SK-N-SH (cell line): Measurements from ENCODE around the gene TMEM234.

ENCODE experiments used
- ELF1 ChIP-seq: IDR thresholded peaks from 2 replicates; pipeline ENCODE4 v1.4.0; 2012
- EP300 ChIP-seq, 2 experiments: IDR thresholded peaks; 2 replicates each; pipeline versions ENCODE4 v1.4.0 to v1.6.1; 2012; ENCODE audit warnings: borderline replicate concordance in 1 of 2, low read depth in 1 of 2, low read length in 1 of 2
- FOXJ3 ChIP-seq: sonication (generic); formaldehyde crosslinking; IDR thresholded peaks from 2 replicates; pipeline ENCODE4 v1.5.1; 2020; ENCODE audit warnings: mild to moderate bottlenecking, missing genetic modification reagents
- JUND ChIP-seq: IDR thresholded peaks from 2 replicates; pipeline ENCODE4 v1.4.0; 2012
- POLR2AphosphoS5 ChIP-seq: IDR thresholded peaks from 2 replicates; pipeline ENCODE4 v1.6.1; 2012; ENCODE audit warnings: low read depth, low read length
- RCOR1 ChIP-seq: fragments of 150-350 bp; IDR thresholded peaks from 2 replicates; pipeline ENCODE4 v1.6.1; 2017; ENCODE audit warnings: antibody characterized with exemption, low read length
- SIN3A ChIP-seq: IDR thresholded peaks from 2 replicates; pipeline ENCODE4 v1.6.1; 2012; ENCODE audit warnings: low read depth, mild to moderate bottlenecking, low read length, moderate library complexity, borderline replicate concordance
- TAF1 ChIP-seq: IDR thresholded peaks from 2 replicates; pipeline ENCODE4 v1.6.1; 2012; ENCODE audit warnings: low read depth, mild to moderate bottlenecking, low read length, moderate library complexity, borderline replicate concordance
- TF ChIP-seq, protein P1 (sequence below): IDR thresholded peaks from 2 replicates; pipeline ENCODE4 v1.4.0; 2012; ENCODE audit warnings: low read depth
- TF ChIP-seq, protein P2 (sequence below): fragments of 200-600 bp; sonication (generic); IDR thresholded peaks from 2 replicates; pipeline ENCODE4 v1.6.1; 2017; ENCODE audit warnings: antibody characterized with exemption, mild to moderate bottlenecking, moderate library complexity
- TF ChIP-seq, protein P3 (sequence below): fragments of 150-350 bp; IDR thresholded peaks from 2 replicates; pipeline ENCODE4 v1.6.1; 2017; ENCODE audit warnings: antibody characterized with exemption, low read length, low read depth, borderline replicate concordance
- TF ChIP-seq, protein P4 (sequence below): IDR thresholded peaks from 2 replicates; pipeline ENCODE4 v1.4.0; 2012; ENCODE audit warnings: low read depth, borderline replicate concordance
- TF ChIP-seq, protein P5 (sequence below): IDR thresholded peaks from 2 replicates; pipeline ENCODE4 v1.4.0; 2012; ENCODE audit warnings: low read depth, borderline replicate concordance

DNA sequence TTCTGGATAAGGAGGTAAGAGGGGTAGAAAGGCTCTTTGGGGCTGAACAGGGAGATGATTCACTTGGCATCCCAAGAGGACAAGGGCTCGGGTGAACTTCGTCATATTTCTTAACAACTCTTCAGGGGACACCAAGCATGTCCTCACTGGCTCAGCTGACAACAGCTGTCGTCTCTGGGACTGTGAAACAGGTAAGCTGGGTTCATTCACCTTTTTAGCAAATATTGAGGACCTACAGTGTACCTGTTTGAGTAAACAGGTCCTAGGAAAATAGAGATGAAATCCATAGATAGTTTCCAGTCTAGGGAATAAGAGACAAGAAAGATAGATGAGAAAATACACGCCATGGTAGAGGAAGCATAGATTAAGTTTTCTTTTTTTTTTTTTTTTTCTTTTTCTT lies 2.1 kb upstream of the TMEM234 start:
- TF ChIP-seq, protein P1, sequence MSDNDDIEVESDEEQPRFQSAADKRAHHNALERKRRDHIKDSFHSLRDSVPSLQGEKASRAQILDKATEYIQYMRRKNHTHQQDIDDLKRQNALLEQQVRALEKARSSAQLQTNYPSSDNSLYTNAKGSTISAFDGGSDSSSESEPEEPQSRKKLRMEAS, result no peak
- TF ChIP-seq, protein P2, sequence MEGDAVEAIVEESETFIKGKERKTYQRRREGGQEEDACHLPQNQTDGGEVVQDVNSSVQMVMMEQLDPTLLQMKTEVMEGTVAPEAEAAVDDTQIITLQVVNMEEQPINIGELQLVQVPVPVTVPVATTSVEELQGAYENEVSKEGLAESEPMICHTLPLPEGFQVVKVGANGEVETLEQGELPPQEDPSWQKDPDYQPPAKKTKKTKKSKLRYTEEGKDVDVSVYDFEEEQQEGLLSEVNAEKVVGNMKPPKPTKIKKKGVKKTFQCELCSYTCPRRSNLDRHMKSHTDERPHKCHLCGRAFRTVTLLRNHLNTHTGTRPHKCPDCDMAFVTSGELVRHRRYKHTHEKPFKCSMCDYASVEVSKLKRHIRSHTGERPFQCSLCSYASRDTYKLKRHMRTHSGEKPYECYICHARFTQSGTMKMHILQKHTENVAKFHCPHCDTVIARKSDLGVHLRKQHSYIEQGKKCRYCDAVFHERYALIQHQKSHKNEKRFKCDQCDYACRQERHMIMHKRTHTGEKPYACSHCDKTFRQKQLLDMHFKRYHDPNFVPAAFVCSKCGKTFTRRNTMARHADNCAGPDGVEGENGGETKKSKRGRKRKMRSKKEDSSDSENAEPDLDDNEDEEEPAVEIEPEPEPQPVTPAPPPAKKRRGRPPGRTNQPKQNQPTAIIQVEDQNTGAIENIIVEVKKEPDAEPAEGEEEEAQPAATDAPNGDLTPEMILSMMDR, result no peak
- TF ChIP-seq, protein P3, sequence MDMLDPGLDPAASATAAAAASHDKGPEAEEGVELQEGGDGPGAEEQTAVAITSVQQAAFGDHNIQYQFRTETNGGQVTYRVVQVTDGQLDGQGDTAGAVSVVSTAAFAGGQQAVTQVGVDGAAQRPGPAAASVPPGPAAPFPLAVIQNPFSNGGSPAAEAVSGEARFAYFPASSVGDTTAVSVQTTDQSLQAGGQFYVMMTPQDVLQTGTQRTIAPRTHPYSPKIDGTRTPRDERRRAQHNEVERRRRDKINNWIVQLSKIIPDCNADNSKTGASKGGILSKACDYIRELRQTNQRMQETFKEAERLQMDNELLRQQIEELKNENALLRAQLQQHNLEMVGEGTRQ, result no peak
- no peak for TF ChIP-seq FOXJ3 (CRISPR knock-in tag)
- TF ChIP-seq POLR2AphosphoS5, result no peak
- no peak for TF ChIP-seq ELF1
- no peak for TF ChIP-seq RCOR1
- no peak for TF ChIP-seq TAF1
- TF ChIP-seq SIN3A, result no peak
- TF ChIP-seq EP300 (IDR thresholded peaks at IDR 0.05; ENCODE audit: borderline replicate concordance in 1 of 2, low read depth in 1 of 2, low read length in 1 of 2), result no peak
- TF ChIP-seq, protein P4, sequence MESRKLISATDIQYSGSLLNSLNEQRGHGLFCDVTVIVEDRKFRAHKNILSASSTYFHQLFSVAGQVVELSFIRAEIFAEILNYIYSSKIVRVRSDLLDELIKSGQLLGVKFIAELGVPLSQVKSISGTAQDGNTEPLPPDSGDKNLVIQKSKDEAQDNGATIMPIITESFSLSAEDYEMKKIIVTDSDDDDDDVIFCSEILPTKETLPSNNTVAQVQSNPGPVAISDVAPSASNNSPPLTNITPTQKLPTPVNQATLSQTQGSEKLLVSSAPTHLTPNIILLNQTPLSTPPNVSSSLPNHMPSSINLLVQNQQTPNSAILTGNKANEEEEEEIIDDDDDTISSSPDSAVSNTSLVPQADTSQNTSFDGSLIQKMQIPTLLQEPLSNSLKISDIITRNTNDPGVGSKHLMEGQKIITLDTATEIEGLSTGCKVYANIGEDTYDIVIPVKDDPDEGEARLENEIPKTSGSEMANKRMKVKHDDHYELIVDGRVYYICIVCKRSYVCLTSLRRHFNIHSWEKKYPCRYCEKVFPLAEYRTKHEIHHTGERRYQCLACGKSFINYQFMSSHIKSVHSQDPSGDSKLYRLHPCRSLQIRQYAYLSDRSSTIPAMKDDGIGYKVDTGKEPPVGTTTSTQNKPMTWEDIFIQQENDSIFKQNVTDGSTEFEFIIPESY, result no peak
- TF ChIP-seq JUND, result no peak
- TF ChIP-seq, protein P5, sequence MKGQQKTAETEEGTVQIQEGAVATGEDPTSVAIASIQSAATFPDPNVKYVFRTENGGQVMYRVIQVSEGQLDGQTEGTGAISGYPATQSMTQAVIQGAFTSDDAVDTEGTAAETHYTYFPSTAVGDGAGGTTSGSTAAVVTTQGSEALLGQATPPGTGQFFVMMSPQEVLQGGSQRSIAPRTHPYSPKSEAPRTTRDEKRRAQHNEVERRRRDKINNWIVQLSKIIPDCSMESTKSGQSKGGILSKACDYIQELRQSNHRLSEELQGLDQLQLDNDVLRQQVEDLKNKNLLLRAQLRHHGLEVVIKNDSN, result no peak
